ENCODE results near the gene MYO18B. TPM values are rescaled to one million over a fixed set of nuclear protein-coding genes. Genes with fewer than 3 reads are reported as not detected.

MYO18B gene, protein sequence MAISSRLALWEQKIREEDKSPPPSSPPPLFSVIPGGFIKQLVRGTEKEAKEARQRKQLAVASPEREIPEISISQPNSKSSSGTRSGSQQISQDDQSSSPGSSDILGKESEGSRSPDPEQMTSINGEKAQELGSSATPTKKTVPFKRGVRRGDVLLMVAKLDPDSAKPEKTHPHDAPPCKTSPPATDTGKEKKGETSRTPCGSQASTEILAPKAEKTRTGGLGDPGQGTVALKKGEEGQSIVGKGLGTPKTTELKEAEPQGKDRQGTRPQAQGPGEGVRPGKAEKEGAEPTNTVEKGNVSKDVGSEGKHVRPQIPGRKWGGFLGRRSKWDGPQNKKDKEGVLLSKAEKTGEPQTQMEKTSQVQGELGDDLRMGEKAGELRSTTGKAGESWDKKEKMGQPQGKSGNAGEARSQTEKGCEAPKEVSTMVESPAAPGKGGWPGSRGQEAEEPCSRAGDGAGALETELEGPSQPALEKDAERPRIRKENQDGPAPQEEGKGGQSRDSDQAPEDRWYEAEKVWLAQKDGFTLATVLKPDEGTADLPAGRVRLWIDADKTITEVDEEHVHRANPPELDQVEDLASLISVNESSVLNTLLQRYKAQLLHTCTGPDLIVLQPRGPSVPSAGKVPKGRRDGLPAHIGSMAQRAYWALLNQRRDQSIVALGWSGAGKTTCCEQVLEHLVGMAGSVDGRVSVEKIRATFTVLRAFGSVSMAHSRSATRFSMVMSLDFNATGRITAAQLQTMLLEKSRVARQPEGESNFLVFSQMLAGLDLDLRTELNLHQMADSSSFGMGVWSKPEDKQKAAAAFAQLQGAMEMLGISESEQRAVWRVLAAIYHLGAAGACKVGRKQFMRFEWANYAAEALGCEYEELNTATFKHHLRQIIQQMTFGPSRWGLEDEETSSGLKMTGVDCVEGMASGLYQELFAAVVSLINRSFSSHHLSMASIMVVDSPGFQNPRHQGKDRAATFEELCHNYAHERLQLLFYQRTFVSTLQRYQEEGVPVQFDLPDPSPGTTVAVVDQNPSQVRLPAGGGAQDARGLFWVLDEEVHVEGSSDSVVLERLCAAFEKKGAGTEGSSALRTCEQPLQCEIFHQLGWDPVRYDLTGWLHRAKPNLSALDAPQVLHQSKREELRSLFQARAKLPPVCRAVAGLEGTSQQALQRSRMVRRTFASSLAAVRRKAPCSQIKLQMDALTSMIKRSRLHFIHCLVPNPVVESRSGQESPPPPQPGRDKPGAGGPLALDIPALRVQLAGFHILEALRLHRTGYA (N-terminal part only)
- total RNA-seq = 0.40 and 0.49 TPM in 2 replicates

DNA sequence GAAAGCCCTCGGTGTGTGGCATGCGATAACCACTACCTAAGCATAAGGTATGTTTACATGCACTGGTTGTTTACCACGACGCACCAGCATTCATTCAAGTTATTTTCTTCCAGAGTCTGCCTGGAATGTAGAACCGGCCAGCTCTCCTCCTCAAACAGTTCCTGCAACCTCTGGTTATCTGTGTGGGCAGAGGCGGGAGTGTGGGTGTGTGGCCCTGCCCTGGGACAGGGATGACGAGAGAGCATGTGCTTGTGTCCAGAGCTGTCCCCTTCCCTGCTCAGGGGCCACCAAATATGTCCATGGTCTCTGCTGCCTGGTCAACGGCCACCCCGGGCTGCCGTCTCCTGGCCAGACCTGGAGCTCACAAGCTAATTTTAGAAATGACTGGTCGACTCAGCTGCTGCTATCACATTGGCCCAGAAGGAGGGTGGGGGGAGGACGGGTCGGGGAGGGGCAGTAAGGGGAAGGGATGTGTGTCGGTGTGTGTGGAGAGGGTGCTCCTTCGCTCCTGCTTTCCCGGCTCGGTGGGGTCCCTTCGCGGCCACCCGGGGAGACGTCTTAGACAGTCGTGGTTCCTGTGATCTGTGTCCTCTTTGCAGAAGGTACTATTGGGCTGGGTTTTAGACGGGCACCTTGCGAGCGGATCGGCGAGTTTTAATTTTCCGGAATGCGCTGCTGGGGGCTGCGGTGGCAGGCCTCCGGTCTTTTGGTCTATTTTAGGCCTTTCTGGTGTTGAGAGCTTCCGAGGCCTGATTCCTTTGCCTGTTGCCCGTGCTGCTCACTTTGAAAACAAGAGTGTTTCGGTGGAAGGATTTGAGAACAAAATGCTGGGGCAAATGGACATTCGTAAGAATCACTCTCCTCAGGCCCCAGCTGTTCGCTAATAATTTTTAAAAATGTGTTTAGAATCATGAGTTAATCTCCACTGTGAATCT, at the start of gene MYO18B:
Gene MYO18B (plus strand): TSS at position 497 of the 935 bp plus-strand sequence. CDS start 18,905 bp downstream, outside the sequence.
- Mint-ChIP-seq H3K27ac (peak within 1 kb of the TSS; percentile 73), H3K4me1 (peaks cover 46% of the 10 kb centered on the region), H3K4me3 (no peak within 1 kb of the TSS), H3K36me3 (ENCODE audit: low read depth) (peaks cover 12% of the 10 kb centered on the region), H3K27me3 (no peaks in the 10 kb centered on the region), H3K9me3 (peaks cover 11% of the 10 kb centered on the region)
- no peak for DNase-seq
- intact Hi-C loops (cut with micrococcal nuclease) = loop anchor here (10.0 kb wide), 1 partner anchor 667 kb away; no protein-coding TSS in a partner anchor

DNA sequence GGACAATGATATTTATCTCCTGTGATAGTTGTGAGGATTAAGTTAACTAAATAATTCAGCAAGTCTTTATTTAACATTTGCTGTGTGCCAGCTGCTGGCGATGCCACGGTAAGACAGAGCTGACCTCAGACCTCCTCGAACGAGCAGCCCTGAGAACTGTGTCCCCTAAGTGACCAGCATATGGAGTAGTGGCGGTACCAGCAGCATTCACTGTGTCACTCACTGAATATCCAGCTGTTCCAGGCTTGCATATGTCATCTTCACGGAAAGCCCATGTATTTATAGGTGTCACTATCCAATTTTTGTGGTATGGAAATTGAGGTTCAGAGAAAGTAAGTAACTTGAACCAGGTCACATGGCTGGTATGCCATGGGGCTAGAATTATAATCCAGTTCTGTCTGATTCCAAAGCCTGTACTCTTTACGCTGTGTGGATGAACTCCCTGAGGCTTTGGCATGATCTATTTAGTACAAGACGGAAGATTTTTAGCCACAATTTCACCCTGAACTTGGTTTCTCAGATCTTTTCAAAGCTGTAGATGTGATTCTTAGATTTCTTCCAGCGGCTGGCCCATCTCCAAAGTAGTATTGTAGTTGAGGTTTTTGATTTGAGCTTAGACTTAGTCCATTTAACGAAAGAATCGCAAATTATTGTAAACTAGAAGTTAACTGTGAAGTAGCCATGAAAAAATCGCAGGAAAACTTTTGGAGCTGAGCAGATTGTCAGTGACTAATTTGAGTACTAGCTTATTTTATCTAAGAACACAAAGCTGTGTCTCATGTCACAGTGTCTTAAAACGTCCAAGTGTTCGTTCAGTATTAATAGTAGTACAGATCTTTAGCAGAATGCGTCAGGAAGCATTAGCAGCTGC, 49.4 kb upstream of the MYO18B start:
- no peak overlapping the region for H3K4me3 Mint-ChIP-seq
- intact Hi-C loops (cut with micrococcal nuclease) = no loop called here
- H3K36me3 Mint-ChIP-seq (ENCODE audit: low read depth) = peaks cover 45% of the 10 kb centered on the region
- H3K27me3 Mint-ChIP-seq = no peaks in the 10 kb centered on the region
- no peaks in the 10 kb centered on the region for H3K9me3 Mint-ChIP-seq
- H3K27ac Mint-ChIP-seq = no peak overlapping the region
- DNase-seq = no peak
- peaks cover 8% of the 10 kb centered on the region for H3K4me1 Mint-ChIP-seq

DNA sequence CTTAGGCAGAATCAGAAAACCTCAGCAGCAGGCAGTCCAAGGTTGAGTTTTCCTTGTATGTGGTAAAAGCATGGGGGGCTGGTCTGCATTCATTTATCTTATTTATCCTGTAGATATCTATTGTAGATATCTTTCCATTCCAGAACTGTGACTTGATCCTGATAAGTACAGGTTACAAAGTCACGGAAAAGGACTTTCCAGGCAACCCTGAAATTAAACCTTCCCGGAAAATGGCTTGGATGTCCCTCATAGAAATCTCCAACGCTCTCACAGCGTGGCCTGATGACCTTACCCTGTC, 48.8 kb upstream of the MYO18B start:
- intact Hi-C loops (cut with micrococcal nuclease) = no loop called here
- Mint-ChIP-seq H3K27me3 (no peaks in the 10 kb centered on the region), H3K36me3 (ENCODE audit: low read depth) (peaks cover 49% of the 10 kb centered on the region), H3K9me3 (no peaks in the 10 kb centered on the region), H3K4me1 (peaks cover 9% of the 10 kb centered on the region), H3K4me3 (no peak overlapping the region), H3K27ac (no peak overlapping the region)
- no peak for DNase-seq

DNA sequence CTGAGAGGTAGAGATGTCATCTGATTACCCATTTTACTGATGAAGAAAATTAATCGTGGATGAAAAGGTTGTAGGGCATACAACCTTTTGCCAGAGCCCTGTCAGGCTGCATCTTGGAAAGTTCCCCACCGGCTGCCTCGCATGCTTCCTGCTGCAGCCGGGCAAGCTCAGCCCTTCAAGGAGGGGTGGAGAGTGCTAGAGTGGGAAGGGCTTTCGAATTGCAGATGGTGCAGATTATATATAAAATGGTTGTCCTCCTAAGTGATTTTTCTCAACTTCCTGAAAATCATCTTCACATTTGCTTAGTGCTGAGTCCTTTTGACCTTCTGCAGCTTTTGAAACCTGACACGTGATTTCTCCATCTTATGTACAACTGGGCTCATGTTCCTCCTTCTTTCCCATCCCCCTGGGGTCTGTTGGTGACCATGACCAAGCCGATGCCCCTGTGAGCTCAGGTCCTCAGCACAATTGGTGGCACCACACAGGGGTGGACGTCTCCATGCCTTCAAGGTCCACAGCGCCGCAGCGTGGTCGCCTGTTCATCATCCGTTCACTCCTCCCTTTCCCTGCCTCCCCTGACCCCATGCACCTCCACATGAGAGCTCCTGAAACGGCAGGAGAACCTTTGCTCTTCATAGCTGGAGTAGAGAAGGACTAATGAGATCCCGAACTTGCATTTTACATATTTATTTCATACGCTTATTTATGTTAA, 47.6 kb upstream of the MYO18B start:
- Mint-ChIP-seq H3K36me3 (ENCODE audit: low read depth) (peaks cover 47% of the 10 kb centered on the region), H3K4me3 (no peak overlapping the region), H3K27ac (no peak overlapping the region), H3K27me3 (no peaks in the 10 kb centered on the region), H3K4me1 (peaks cover 14% of the 10 kb centered on the region), H3K9me3 (no peaks in the 10 kb centered on the region)
- intact Hi-C loops (cut with micrococcal nuclease) = no loop called here
- DNase-seq = no peak

DNA sequence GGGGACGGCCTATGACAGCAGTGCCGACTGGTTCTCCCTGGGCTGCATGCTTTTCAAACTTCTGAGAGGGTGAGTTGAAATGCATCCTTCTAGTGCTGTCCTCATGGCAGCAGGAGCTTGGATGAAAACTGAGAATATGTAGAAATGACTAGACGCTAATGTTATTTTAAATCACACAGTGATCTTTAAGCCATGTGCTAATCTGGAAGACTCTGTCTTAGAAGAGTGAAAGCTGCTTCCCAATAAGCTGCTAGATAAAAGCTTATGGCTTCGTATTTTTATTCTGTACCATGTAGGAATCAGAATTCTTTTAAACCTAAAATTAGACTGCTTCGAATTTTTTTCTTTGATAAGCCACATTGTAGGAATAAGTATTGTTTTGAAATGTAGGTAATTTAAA, 46.8 kb upstream of the MYO18B start:
- Mint-ChIP-seq H3K4me1 (peaks cover 14% of the 10 kb centered on the region), H3K4me3 (no peak overlapping the region), H3K9me3 (no peaks in the 10 kb centered on the region), H3K27ac (no peak overlapping the region), H3K36me3 (ENCODE audit: low read depth) (peaks cover 46% of the 10 kb centered on the region), H3K27me3 (no peaks in the 10 kb centered on the region)
- intact Hi-C loops (cut with micrococcal nuclease) = no loop called here
- no peak for DNase-seq

DNA sequence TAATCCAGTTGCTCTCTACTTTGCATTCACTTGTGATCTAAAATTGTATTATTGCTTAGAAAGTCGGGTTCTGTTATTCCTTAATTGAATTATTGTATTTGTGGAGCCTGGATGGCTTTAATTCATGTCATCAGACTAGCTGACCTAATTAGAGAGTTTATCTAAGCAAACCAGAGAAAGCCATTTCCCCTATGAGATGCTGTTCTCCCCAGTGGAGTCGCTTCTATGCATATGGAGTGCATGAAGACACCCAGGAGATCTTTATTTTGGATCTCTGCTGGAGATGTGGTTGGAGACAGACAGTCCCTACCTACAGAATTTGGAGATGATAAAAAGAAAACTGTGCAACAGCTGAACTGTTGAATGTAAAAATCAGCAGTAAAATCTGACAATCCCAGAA, 45.2 kb upstream of the MYO18B start:
- H3K4me1 Mint-ChIP-seq = peaks cover 16% of the 10 kb centered on the region
- DNase-seq = no peak
- H3K4me3 Mint-ChIP-seq = no peak overlapping the region
- H3K27ac Mint-ChIP-seq = no peak overlapping the region
- intact Hi-C loops (cut with micrococcal nuclease) = no loop called here
- H3K27me3 Mint-ChIP-seq = no peaks in the 10 kb centered on the region
- H3K9me3 Mint-ChIP-seq = no peaks in the 10 kb centered on the region
- H3K36me3 Mint-ChIP-seq (ENCODE audit: low read depth) = peaks cover 39% of the 10 kb centered on the region

DNA sequence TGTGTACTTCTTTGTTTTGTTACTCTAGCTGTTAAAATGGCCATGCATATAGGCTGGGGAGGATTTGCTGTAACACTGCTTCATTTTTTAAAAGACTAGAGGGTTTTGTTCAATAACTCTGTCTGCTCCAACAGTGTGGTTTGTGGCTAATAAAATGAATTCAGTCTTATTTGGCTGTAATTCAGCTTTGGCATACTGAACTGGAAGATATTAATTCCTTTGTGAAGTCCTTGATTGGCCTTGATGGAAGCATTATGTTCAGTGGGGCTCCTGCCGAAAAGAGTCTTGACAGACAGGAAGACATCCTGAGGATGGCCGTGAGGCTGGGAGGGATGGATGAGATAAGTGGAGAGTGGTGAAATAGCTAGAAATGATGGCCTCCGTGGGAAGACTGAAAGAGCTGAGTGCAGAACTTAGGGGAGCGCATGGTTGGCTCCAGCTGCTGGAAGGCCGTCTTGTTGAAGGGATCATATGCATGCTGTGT, 44.8 kb upstream of the MYO18B start:
- intact Hi-C loops (cut with micrococcal nuclease) = no loop called here
- Mint-ChIP-seq H3K36me3 (ENCODE audit: low read depth) (peaks cover 41% of the 10 kb centered on the region), H3K27ac (peak overlapping the region; percentile 35)

DNA sequence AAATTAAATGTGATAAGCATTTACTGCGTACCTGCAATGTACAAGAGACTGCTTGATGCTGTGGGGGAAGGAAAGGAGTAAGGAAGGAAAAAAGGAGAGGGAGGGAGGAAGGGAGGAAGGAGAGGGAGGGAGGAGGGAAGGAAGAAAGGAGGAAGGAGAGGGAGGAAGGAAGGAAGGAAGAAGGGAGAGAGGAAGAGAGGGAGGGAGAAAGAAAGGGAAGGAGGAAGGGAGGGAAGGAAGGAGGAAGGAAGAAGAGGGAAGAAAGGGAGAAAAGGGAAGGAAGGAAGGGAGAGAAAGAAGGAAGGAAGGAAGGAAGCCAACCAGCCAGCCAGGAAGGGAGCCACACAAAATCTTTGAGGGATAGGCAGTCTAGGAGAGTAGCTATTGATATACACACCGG, 44.0 kb upstream of the MYO18B start:
- H3K27ac Mint-ChIP-seq = peak overlapping the region; percentile 1

More for the DNA sequence above, 44.8 kb upstream of the MYO18B start:
- Mint-ChIP-seq H3K4me3 (no peak overlapping the region), H3K4me1 (peaks cover 19% of the 10 kb centered on the region), H3K9me3 (no peaks in the 10 kb centered on the region), H3K27me3 (no peaks in the 10 kb centered on the region)
- DNase-seq = no peak

DNA sequence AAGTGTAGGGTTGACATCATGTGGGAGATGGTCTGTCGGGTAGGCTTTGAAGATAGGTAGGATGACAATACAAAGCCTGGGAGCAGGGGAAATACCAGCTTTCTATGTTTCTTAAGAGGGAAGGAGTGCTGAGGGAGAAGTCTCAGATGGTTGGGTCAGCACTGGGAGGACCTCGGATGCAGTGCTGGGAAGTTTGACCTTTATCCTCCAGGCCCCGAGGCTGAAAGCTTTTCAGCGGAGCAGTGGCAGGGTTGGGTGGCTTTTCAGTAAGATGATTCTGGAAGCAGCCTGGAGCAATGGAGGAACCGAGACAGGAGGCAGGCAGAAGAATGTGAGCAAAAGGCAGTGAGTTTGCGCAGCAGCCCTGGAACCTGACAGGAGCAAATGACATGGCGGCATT, 43.5 kb upstream of the MYO18B start:
- Mint-ChIP-seq H3K9me3 (no peaks in the 10 kb centered on the region), H3K27me3 (no peaks in the 10 kb centered on the region), H3K27ac (peak overlapping the region; percentile 3), H3K36me3 (ENCODE audit: low read depth) (peaks cover 33% of the 10 kb centered on the region), H3K4me1 (peaks cover 29% of the 10 kb centered on the region), H3K4me3 (no peak overlapping the region)
- intact Hi-C loops (cut with micrococcal nuclease) = no loop called here
- no peak for DNase-seq

More for the DNA sequence above, 44.0 kb upstream of the MYO18B start:
- intact Hi-C loops (cut with micrococcal nuclease) = no loop called here
- H3K4me3 Mint-ChIP-seq = no peak overlapping the region
- H3K36me3 Mint-ChIP-seq (ENCODE audit: low read depth) = peaks cover 33% of the 10 kb centered on the region
- H3K4me1 Mint-ChIP-seq = peaks cover 25% of the 10 kb centered on the region
- DNase-seq = no peak
- no peaks in the 10 kb centered on the region for H3K27me3 Mint-ChIP-seq
- H3K9me3 Mint-ChIP-seq = no peaks in the 10 kb centered on the region

DNA sequence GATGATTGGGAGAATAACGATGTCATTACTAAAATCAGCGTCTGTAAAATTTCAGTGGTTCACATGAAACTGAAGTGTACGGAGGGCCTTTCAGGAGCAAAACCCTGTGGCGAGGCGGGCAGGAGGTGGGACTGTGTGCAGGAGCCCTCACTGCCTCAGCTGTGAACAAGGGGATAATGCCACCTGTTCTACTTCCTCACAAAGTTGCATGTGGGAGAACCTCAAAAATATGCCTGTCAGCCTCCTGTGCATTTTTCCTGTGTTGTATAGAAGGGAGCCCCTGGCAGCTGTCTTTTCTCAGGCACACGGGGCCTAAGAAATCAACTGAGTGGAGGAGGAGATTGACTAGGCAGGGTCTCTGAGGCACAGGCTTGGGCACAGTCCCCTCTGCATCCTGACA, 43.0 kb upstream of the MYO18B start:
- no peaks in the 10 kb centered on the region for H3K27me3 Mint-ChIP-seq
- intact Hi-C loops (cut with micrococcal nuclease) = no loop called here
- peaks cover 31% of the 10 kb centered on the region for H3K4me1 Mint-ChIP-seq
- DNase-seq = no peak
- H3K4me3 Mint-ChIP-seq = no peak overlapping the region
- no peaks in the 10 kb centered on the region for H3K9me3 Mint-ChIP-seq
- H3K36me3 Mint-ChIP-seq (ENCODE audit: low read depth) = peaks cover 34% of the 10 kb centered on the region
- H3K27ac Mint-ChIP-seq = peak overlapping the region; percentile 3

DNA sequence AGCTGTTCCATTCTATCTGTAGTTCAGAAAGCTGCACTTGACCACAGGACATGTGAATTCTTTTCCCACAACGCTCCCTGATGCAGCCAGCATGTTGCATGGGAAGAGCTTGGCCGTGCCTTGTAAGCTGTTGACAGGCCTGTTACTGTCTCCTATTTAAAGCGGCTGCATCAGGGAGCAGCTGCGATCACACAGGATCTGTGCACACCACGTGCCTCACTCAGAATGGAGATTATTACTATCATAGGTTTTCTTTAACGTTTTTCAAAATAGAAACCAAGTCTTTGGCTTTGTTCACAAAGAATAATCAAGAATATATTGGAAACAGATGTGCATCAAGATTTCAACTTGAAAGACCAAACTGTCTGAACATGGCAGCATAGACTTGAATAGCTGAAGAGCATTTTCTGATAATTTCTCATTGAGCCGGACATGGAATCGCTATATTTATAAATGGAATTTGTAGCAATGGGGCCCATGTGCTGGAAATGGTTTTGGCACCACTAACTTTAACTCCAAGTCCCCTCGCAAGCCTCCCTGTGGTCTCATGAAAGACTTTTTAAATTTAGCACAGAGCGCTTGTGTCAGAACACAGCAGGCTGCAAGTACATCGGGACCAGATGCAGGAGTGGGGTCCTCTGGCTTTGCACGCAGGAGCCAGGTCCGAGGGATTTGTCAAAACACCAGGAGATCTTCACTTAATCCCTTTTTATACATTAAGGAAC, 40.8 kb upstream of the MYO18B start:
- Mint-ChIP-seq H3K4me3 (peak overlapping the region; percentile 56), H3K9me3 (no peaks in the 10 kb centered on the region), H3K4me1 (peaks cover 46% of the 10 kb centered on the region), H3K27ac (peak overlapping the region; percentile 26), H3K36me3 (ENCODE audit: low read depth) (peaks cover 36% of the 10 kb centered on the region), H3K27me3 (no peaks in the 10 kb centered on the region)
- intact Hi-C loops (cut with micrococcal nuclease) = loop anchor here (5.0 kb wide), 1 partner anchor 254 kb away; no protein-coding TSS in a partner anchor
- DNase-seq = peak; percentile 56

Measured in activated CD4-positive, alpha-beta T cell treated with anti-CD3 and anti-CD28 coated beads, Interleukin-2, amount 10 ng/mL, durations not matched to agents 24 days and 14 days (primary cell).